Measurements from ENCODE around the gene C10orf105. TPM values are rescaled to one million over a fixed set of nuclear protein-coding genes. Genes with fewer than 3 reads are reported as not detected.

The C10orf105 gene
- total and polyA plus RNA-seq, 2 of the 8 experiments (the other 6 are each of a cell fraction or from before 2014, with no cell fraction given): 0.71 to 0.73 TPM

- no peaks in the 10 kb centered on the region for H4K20me1 ChIP-seq (replicated peaks in 1 of 2; ENCODE audit: control insufficient read depth in 1 of 2, insufficient read depth in 2 of 2, low read length in 2 of 2)
- no peaks in the 10 kb centered on the region for H3K9me3 ChIP-seq (ENCODE audit: insufficient read depth in 2 of 2, low read depth in 1 of 2, low read length in 1 of 2)
- H2AFZ ChIP-seq (ENCODE audit: low read length): no peak overlapping the region
- no peak overlapping the region for H3K14ac ChIP-seq (ENCODE audit: insufficient read length)
- no peak for DNase-seq (ENCODE audit: low read depth in 1 of 2, low spot score in 2 of 2)
- ChIA-PET CTCF (ENCODE audit: partially characterized antibody) (interaction anchor here (0.8 to 2.7 kb wide), 9 partner anchors 8 to 364 kb away, joined by 3 to 11 read pairs (median 4); no protein-coding TSS in a partner anchor), POLR2A (ENCODE audit: partially characterized antibody) (no interaction called here)
- H3K36me3 ChIP-seq (ENCODE audit: control insufficient read depth in 2 of 4, insufficient read depth in 4 of 4, low read length in 3 of 4): no peaks in the 10 kb centered on the region
- H2BK5ac ChIP-seq (ENCODE audit: low read depth, low read length): no peak overlapping the region; the same call in 1 of the 2 replicates
- H3K4me3 ChIP-seq (ENCODE audit: extremely low read depth in 1 of 4, insufficient read depth in 2 of 4, low read depth in 3 of 4, low read length in 4 of 4): no peak overlapping the region
- no peak overlapping the region for H3K56ac ChIP-seq (replicated peaks; ENCODE audit: insufficient read length, low read depth, low read length)
- H3K79me1 ChIP-seq (ENCODE audit: low read depth, low read length): no peaks in the 10 kb centered on the region
- no peak overlapping the region for H3K4me2 ChIP-seq (ENCODE audit: insufficient read depth in 1 of 2, low read depth in 2 of 2, low read length in 2 of 2)
- H2BK120ac ChIP-seq (replicated peaks; ENCODE audit: low read depth, low read length): no peak overlapping the region
- H2BK12ac ChIP-seq (ENCODE audit: low read depth, low read length): no peak overlapping the region
- no peak for FAIRE-seq
- H3K9ac ChIP-seq (replicated peaks in 1 of 4; ENCODE audit: extremely low read depth in 1 of 4, low read depth in 3 of 4, low read length in 3 of 4): no peak overlapping the region
- no peaks in the 10 kb centered on the region for H3K79me2 ChIP-seq (ENCODE audit: control insufficient read depth in 1 of 2, insufficient read depth in 2 of 2, low read length in 2 of 2)
- no peak overlapping the region for H3K4ac ChIP-seq (replicated peaks; ENCODE audit: insufficient read length, low read depth, low read length)
- H3K27ac ChIP-seq (ENCODE audit: low read depth, low read length): no peak overlapping the region
- peak overlapping the region; percentile 77; the same call in 1 of the 2 replicates for H4K8ac ChIP-seq (ENCODE audit: extremely low read depth, insufficient read depth, low read length)
- no peak overlapping the region for H2AK5ac ChIP-seq (ENCODE audit: low read depth, low read length)
- H3K4me1 ChIP-seq (replicated peaks in 1 of 4; ENCODE audit: control insufficient read depth in 3 of 4, insufficient read depth in 4 of 4, low read length in 3 of 4): peaks cover 1 to 8% (median 4%) of the 10 kb centered on the region in 4 experiments; a peak in 5 of 7 replicates
- H2BK15ac ChIP-seq (ENCODE audit: low read length): no peak overlapping the region
- no peak overlapping the region for H3K18ac ChIP-seq (ENCODE audit: extremely low read depth, low read length)
- no peak overlapping the region for H4K5ac ChIP-seq (ENCODE audit: insufficient read length, low read depth, low read length)
- H3K23me2 ChIP-seq (ENCODE audit: low read depth, low read length): no peaks in the 10 kb centered on the region
- no peak overlapping the region for H3K23ac ChIP-seq (ENCODE audit: insufficient read length)
- H3K27me3 ChIP-seq (replicated peaks in 1 of 4; ENCODE audit: control insufficient read depth in 3 of 4, extremely low read depth in 1 of 4, insufficient read depth in 3 of 4, low read length in 3 of 4): 0 out of 7 replicates have a peak, but pooled peaks cover 0 to 2% (median 0%) of the 10 kb centered on the region in 4 experiments
- no peak overlapping the region for H4K91ac ChIP-seq (replicated peaks; ENCODE audit: insufficient read length, low read length)
- H2BK20ac ChIP-seq (ENCODE audit: low read length): no peak overlapping the region
- WGBS, 2 experiments (ENCODE audit: extremely low coverage in 1 of 2, insufficient coverage in 1 of 2, insufficient read length in 1 of 2, insufficient replicate concordance in 2 of 2, low coverage in 1 of 2, low lambda C conversion rate in 2 of 2, missing lambda C conversion rate in 1 of 2): 87% methylated on average over 15 of the region's 15 CpGs; no CpG with 5 or more reads in 1 of the 2 experiments
- TF ChIP-seq SUZ12 (IDR thresholded peaks at IDR 0.05; ENCODE audit: low read length) (no peak), POU5F1 (IDR thresholded peaks at IDR 0.05; ENCODE audit: low read depth, low read length) (no peak), NRF1 (IDR thresholded peaks at IDR 0.05; ENCODE audit: low read depth, low read length) (no peak), BACH1 (IDR thresholded peaks at IDR 0.05; ENCODE audit: low read length) (no peak), CEBPB (IDR thresholded peaks at IDR 0.05; ENCODE audit: low read depth, low read length) (no peak), CTCF (IDR thresholded peaks at IDR 0.05; ENCODE audit: control extremely low read depth in 1 of 3, insufficient read depth in 1 of 3, low read depth in 1 of 3, low read length in 3 of 3) (peak in 2 of 3 experiments; percentile 12; a peak in 1 of 4 replicates), TAF1 (IDR thresholded peaks at IDR 0.05; ENCODE audit: low read depth, low read length) (no peak)
These were observed 29.2 kb upstream of the C10orf105 start for GRCh38 chr10:71748671-71749191.
